B cell (primary cell): Measurements from ENCODE around the gene PANK1. TPM values are rescaled to one million over a fixed set of nuclear protein-coding genes. Genes with fewer than 3 reads are reported as not detected.

Source experiments
- ATAC-seq: fragments of 200-7000 bp; cut with Tn5 transposase; one replicate; pipeline ENCODE4 v1.10.0; 2021; ENCODE audit warnings: low read depth, mild to moderate bottlenecking, moderate number of reproducible peaks, moderate library complexity
- CTCF ChIA-PET: fragments of 350-600 bp; sonication (Branson Sonifier 250); formaldehyde crosslinking; loops from one replicate; lab custom pipeline; 2021; ENCODE audit warnings: antibody characterized with exemption, inconsistent platforms; lab: Charles Lee
- POLR2A ChIA-PET: fragments of 350-600 bp; sonication (Branson Sonifier 250); formaldehyde crosslinking; loops from one replicate; lab custom pipeline; 2021; ENCODE audit warnings: antibody characterized with exemption; lab: Charles Lee
- DNase-seq: peaks from one replicate; pipeline ENCODE4 v3.0.0; 2013
- H2AFZ ChIP-seq: 2 replicates; pipeline ENCODE4 v1.6.1; 2012; ENCODE audit warnings: mild to moderate bottlenecking, low read depth, low read length; ENCODE audit not compliant: insufficient read depth, poor library complexity, severe bottlenecking
- H3K27ac ChIP-seq, 2 donors: 1 replicate in 1 of 2; 2 replicates in 1 of 2; pipeline ENCODE4 v1.5.1; 2012 to 2013; ENCODE audit warnings: low read length in 2 of 2, mild to moderate bottlenecking in 2 of 2, moderate library complexity in 1 of 2
- H3K27me3 ChIP-seq, 4 experiments: fragments of 200-600 bp in 1 of 4; sonication (generic) in 1 of 4; replicated peaks in 1 of 4; 1 replicate in 2 of 4; 2 replicates in 2 of 4; pipeline versions ENCODE4 v1.6.1 to v1.7.0; 2013 to 2016; ENCODE audit warnings: low read length in 3 of 4, mild to moderate bottlenecking in 2 of 4, mixed read lengths in 1 of 4, moderate library complexity in 1 of 4; ENCODE audit not compliant: insufficient read depth in 4 of 4, control insufficient read depth in 3 of 4; ENCODE audit errors: control extremely low read depth in 1 of 4
- H3K36me3 ChIP-seq, 2 experiments: replicated peaks in 1 of 2; 1 replicate in 1 of 2; 2 replicates in 1 of 2; pipeline versions ENCODE4 v1.6.1 to v1.7.1; 2013; ENCODE audit warnings: low read length in 1 of 2; ENCODE audit not compliant: insufficient read depth in 2 of 2, control insufficient read depth in 1 of 2; ENCODE audit errors: control extremely low read depth in 1 of 2, extremely low read depth in 1 of 2
- H3K4me1 ChIP-seq, 2 donors: fragments of 200-600 bp in 1 of 2; sonication (generic) in 1 of 2; 1 replicate in 1 of 2; 2 replicates in 1 of 2; pipeline versions ENCODE4 v1.5.1 to v1.6.1; 2013 to 2017; ENCODE audit warnings: low read length in 2 of 2; ENCODE audit not compliant: control insufficient read depth in 2 of 2, insufficient read depth in 2 of 2
- H3K4me2 ChIP-seq: replicated peaks from 2 replicates; pipeline ENCODE3; 2012; ENCODE audit warnings: mild to moderate bottlenecking, low read depth, low read length; ENCODE audit not compliant: poor library complexity, severe bottlenecking
- H3K4me3 ChIP-seq, 5 experiments: fragments of 200-600 bp in 1 of 5; sonication (generic) in 1 of 5; 1 replicate in 3 of 5; 2 replicates in 2 of 5; pipeline versions ENCODE4 v1.5.1 to v1.7.0; 2011 to 2016; ENCODE audit warnings: low read length in 4 of 5, mild to moderate bottlenecking in 4 of 5, low read depth in 2 of 5, control low read depth in 1 of 5, moderate library complexity in 1 of 5; ENCODE audit not compliant: insufficient read depth in 1 of 5; ENCODE audit errors: control extremely low read depth in 1 of 5, extremely low read depth in 1 of 5
- H3K79me2 ChIP-seq: fragments of 200-600 bp; sonication (generic); one replicate; pipeline ENCODE4 v1.6.0; 2016; ENCODE audit warnings: low read length; ENCODE audit not compliant: control insufficient read depth, insufficient read depth
- H3K9ac ChIP-seq: fragments of 200-600 bp; sonication (generic); 2 replicates; pipeline ENCODE4 v1.6.1; 2017; ENCODE audit warnings: mild to moderate bottlenecking, low read length, moderate library complexity
- H3K9me3 ChIP-seq, 3 donors: one replicate each; pipeline versions ENCODE4 v1.6.1 to v1.7.1; 2013; ENCODE audit warnings: low read length in 2 of 3; ENCODE audit not compliant: control insufficient read depth in 2 of 3, insufficient read depth in 1 of 3; ENCODE audit errors: control extremely low read depth in 1 of 3
- H4K20me1 ChIP-seq: 2 replicates; pipeline ENCODE4 v1.6.0; 2012; ENCODE audit warnings: mild to moderate bottlenecking, low read length; ENCODE audit not compliant: insufficient read depth, control insufficient read depth, poor library complexity, severe bottlenecking
- H3K27ac Mint-ChIP-seq: one replicate; pipeline ENCODE4 v1.8.0; 2021; ENCODE audit warnings: mixed read lengths
- H3K27me3 Mint-ChIP-seq: one replicate; pipeline ENCODE4 v1.8.0; 2021; ENCODE audit warnings: mixed read lengths
- H3K4me1 Mint-ChIP-seq: one replicate; pipeline ENCODE4 v1.8.0; 2021; ENCODE audit warnings: mixed read lengths
- H3K4me3 Mint-ChIP-seq: one replicate; pipeline ENCODE4 v1.8.0; 2021; ENCODE audit warnings: mixed read lengths
- H3K9me3 Mint-ChIP-seq: one replicate; pipeline ENCODE4 v1.8.0; 2022; ENCODE audit warnings: mixed read lengths; ENCODE audit not compliant: insufficient read depth
- EZH2 ChIP-seq: IDR thresholded peaks from 2 replicates; pipeline ENCODE4 v1.6.1; 2012; ENCODE audit warnings: borderline replicate concordance, low read depth, mild to moderate bottlenecking, moderate library complexity, low read length; ENCODE audit not compliant: insufficient read depth, poor library complexity, severe bottlenecking
- WGBS: methylation state at CpG from one replicate; pipeline ENCODE4 v1.1.5; 2013; ENCODE audit warnings: missing lambda C conversion rate; ENCODE audit not compliant: insufficient coverage; 5-methylcytosine and 5-hydroxymethylcytosine counted together
- intact Hi-C: fragments of 100-400 bp; cut with micrococcal nuclease; formaldehyde crosslinking; loops from one replicate; pipeline ENCODE4 v1.10.0; 2022
- polyA plus RNA-seq: library from polyadenylated mRNA; depleted of rRNA; stranded (reverse); fragments of >200 nt; gene quantifications from 2 replicates; pipeline ENCODE4 v1.2.3, GENCODE V29; 2012
- total RNA-seq, 2 donors: library from RNA; stranded (reverse); fragments of 120-200 nt in 1 of 2; gene quantifications; 1 replicate in 1 of 2; 2 replicates in 1 of 2; pipeline versions ENCODE4 v1.2.3 to v1.2.4, GENCODE V29; 2013 to 2022
- TF ChIP-seq, protein P1 (sequence below): fragments of 200-600 bp; IDR thresholded peaks from one replicate; pipeline ENCODE4 v1.8.0; 2022; ENCODE audit warnings: antibody characterized with exemption, mild to moderate bottlenecking

PANK1 gene
- total and polyA plus RNA-seq, 2 donors (not counting 1 experiment from before 2014, with no cell fraction given): 0.31 to 2.9 TPM

DNA sequence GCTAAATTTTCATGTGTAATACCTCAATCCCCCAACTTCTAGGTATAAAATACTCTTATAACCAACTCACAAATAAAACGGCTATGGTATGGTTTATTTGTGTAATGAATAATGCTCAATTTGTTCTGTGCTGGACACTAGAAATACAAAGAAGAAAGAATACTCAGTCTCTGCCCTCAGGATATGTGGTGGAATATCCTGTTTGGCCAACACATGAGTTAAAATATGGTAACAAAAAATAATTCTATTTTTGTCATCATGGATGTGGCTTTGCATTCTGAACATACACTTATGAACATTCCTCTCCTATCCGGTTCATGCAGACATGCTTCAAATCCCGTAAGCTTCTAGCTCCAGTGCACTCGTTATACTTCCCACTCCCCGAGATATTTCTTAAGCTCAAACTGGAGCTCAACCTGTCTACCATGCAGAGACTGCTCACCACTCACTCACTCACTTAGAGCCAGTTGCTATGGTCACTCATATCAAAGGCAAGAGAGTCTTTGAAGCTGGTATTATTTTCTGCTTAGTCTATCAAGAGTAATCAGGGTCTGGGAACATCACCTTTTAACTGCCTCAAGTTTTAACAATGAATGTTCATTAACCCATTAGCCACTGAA, 55.8 kb downstream of the PANK1 start:
- POLR2A ChIA-PET: no interaction called here
- no peaks in the 10 kb centered on the region for H3K4me1 ChIP-seq
- no peaks in the 10 kb centered on the region for H3K9me3 ChIP-seq
- H3K4me3 ChIP-seq: no peak overlapping the region
- no peak for ATAC-seq
- Mint-ChIP-seq H3K27ac (no peak overlapping the region), H3K4me1 (no peaks in the 10 kb centered on the region), H3K9me3 (no peaks in the 10 kb centered on the region), H3K4me3 (no peak overlapping the region), H3K27me3 (no peaks in the 10 kb centered on the region)
- no peak overlapping the region for H3K9ac ChIP-seq
- no peak overlapping the region for H2AFZ ChIP-seq
- intact Hi-C loops: no loop called here
- WGBS: 98% methylated on average over 4 of the region's 5 CpGs
- no peak overlapping the region for H3K27ac ChIP-seq
- CTCF ChIA-PET: no interaction called here
- H4K20me1 ChIP-seq: no peaks in the 10 kb centered on the region
- H3K27me3 ChIP-seq: no peaks in the 10 kb centered on the region
- H3K4me2 ChIP-seq: no peak overlapping the region
- no peaks in the 10 kb centered on the region for H3K79me2 ChIP-seq
- no peak for DNase-seq
- TF ChIP-seq, protein P1, sequence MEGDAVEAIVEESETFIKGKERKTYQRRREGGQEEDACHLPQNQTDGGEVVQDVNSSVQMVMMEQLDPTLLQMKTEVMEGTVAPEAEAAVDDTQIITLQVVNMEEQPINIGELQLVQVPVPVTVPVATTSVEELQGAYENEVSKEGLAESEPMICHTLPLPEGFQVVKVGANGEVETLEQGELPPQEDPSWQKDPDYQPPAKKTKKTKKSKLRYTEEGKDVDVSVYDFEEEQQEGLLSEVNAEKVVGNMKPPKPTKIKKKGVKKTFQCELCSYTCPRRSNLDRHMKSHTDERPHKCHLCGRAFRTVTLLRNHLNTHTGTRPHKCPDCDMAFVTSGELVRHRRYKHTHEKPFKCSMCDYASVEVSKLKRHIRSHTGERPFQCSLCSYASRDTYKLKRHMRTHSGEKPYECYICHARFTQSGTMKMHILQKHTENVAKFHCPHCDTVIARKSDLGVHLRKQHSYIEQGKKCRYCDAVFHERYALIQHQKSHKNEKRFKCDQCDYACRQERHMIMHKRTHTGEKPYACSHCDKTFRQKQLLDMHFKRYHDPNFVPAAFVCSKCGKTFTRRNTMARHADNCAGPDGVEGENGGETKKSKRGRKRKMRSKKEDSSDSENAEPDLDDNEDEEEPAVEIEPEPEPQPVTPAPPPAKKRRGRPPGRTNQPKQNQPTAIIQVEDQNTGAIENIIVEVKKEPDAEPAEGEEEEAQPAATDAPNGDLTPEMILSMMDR: no peak
- TF ChIP-seq EZH2: no peak
- H3K36me3 ChIP-seq: no peaks in the 10 kb centered on the region

DNA sequence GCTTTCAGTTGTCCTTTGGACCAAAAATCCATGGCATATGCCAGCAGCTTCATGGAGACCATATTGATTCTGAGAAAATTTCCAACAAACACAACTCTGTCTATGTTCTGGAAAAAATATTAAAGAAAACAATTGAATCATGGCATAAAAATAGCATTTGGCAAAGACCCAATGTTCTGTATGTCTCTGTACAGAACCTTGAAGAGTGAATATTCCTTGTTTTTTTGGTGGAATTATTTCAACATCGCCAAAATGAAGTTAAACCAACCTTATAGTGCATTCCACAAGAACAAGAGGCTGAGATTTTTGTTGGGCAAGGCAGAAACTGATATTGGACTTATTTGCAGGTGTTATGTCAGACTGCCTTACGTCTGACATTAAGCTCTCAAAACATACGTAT, 56.4 kb downstream of the PANK1 start:
- CTCF ChIA-PET: no interaction called here
- H3K4me1 ChIP-seq: no peaks in the 10 kb centered on the region
- DNase-seq (no peak), ATAC-seq (no peak)
- no peak overlapping the region for H3K27ac Mint-ChIP-seq
- H3K4me2 ChIP-seq: no peak overlapping the region
- H3K36me3 ChIP-seq: no peaks in the 10 kb centered on the region
- POLR2A ChIA-PET: no interaction called here
- H3K27ac ChIP-seq: no peak overlapping the region
- no peaks in the 10 kb centered on the region for H3K79me2 ChIP-seq
- H3K9me3 Mint-ChIP-seq: no peaks in the 10 kb centered on the region
- no peak overlapping the region for H3K9ac ChIP-seq
- H4K20me1 ChIP-seq: no peaks in the 10 kb centered on the region
- H3K27me3 Mint-ChIP-seq: no peaks in the 10 kb centered on the region
- intact Hi-C loops: no loop called here
- no peak overlapping the region for H3K4me3 Mint-ChIP-seq
- H3K27me3 ChIP-seq: no peaks in the 10 kb centered on the region
- H3K4me3 ChIP-seq: no peak overlapping the region
- no CpG with 5 or more reads among the region's 3 CpGs for WGBS
- no peaks in the 10 kb centered on the region for H3K9me3 ChIP-seq
- H2AFZ ChIP-seq: no peak overlapping the region
- no peaks in the 10 kb centered on the region for H3K4me1 Mint-ChIP-seq
- TF ChIP-seq, protein P1: no peak
- no peak for TF ChIP-seq EZH2
